Activated T-helper 2 cell treated with anti-CD3 and anti-CD28 coated beads, Interferon-gamma antibody, Interleukin-2, Interleukin-4, amounts not matched to agents 10 μg/mL and 5 μg/mL and 100 μg/mL, durations not matched to agents 14 hours and 24 hours and 36 hours (primary cell): Measurements from ENCODE around the gene CLSTN1. TPM values are rescaled to one million over a fixed set of nuclear protein-coding genes. Genes with fewer than 3 reads are reported as not detected.

Experiments
- DNase-seq: peaks from one replicate; pipeline ENCODE4 v3.0.0; 2021; ENCODE audit warnings: low spot score
- H3K27ac Mint-ChIP-seq: one replicate; pipeline ENCODE4 v1.8.0; 2021; ENCODE audit warnings: mixed read lengths
- H3K27me3 Mint-ChIP-seq: one replicate; pipeline ENCODE4 v1.8.0; 2021; ENCODE audit warnings: low read depth, mixed read lengths
- H3K36me3 Mint-ChIP-seq: one replicate; pipeline ENCODE4 v1.8.0; 2021; ENCODE audit warnings: low read depth, mixed read lengths
- H3K4me1 Mint-ChIP-seq: one replicate; pipeline ENCODE4 v1.8.0; 2021; ENCODE audit warnings: low read depth, mixed read lengths
- H3K4me3 Mint-ChIP-seq: one replicate; pipeline ENCODE4 v1.8.0; 2021; ENCODE audit warnings: low read depth, mild to moderate bottlenecking, moderate library complexity, mixed read lengths
- H3K9me3 Mint-ChIP-seq: one replicate; pipeline ENCODE4 v1.8.0; 2021; ENCODE audit warnings: mixed read lengths
- intact Hi-C: fragments of 100-400 bp; cut with micrococcal nuclease; formaldehyde crosslinking; loops from one replicate; pipeline ENCODE4 v1.15.1; 2023
- total RNA-seq: library from RNA; stranded (reverse); gene quantifications from 2 replicates; pipeline ENCODE4 v1.2.3, GENCODE V29; 2022

Gene CLSTN1
- total RNA-seq, 1 donor from 2014 or later, result 46.5 TPM

DNA sequence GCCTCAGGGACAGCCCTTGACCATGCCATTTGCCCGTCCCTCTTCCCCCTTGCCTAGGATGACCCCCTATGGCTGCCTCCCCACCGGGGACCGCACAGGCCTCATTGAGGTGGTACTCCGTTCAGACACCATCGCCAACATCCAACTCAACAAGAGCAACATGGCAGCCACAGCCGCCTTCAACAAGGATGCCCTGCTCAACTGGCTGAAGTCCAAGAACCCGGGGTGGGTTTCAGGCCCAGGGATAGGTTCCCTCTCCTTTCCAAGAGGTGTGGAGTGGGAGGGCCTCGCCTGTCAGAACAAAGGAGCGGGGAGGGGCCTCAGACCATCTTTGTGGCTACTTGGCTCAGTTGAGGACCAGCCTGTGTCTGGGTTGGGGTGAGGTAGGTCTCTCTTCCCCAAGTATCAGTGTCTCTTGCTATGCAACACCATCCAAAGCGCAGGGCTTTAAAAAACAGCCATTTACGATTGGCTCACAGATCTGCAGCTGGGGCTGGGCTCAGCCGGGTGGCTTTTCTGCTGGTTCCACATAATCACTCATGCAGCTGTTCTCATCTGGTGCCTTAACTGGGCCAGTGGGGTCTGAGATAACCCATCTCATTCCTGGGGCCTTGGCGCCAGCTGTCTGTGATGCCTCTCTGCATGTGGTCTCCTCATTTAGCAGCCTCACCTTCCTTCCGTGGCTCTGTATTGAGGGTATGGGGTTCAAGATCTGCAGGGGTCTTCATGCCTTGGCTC is 100.5 kb downstream of the CLSTN1 start:
- Mint-ChIP-seq H3K27me3 (no peaks in the 10 kb centered on the region), H3K4me1 (peaks cover 28% of the 10 kb centered on the region), H3K9me3 (peaks cover 5% of the 10 kb centered on the region), H3K4me3 (no peak overlapping the region), H3K36me3 (peaks cover 86% of the 10 kb centered on the region), H3K27ac (peak overlapping the region; percentile 50)
- no peak for DNase-seq
- intact Hi-C loops, result loop anchor here (10.0 kb wide), 1 partner anchor 142 kb away; no protein-coding TSS in a partner anchor

DNA sequence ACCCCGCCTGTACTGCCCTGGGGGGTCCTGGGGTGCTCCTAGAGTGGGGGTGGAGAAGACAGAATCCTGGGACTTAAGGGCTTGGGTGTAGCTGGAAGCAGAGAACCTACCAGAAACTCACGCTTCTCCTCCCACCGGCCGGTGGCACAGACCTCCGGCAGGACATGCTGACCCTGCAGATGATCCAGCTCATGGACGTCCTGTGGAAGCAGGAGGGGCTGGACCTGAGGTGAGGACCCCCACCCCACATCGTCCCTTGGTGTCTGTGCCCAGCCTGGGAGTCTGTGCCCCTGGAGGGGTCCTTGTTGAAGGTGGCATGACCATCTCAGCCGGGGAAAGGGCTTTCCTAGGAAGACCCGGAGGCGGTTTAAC is 101.4 kb downstream of the CLSTN1 start:
- Mint-ChIP-seq H3K9me3 (peaks cover 5% of the 10 kb centered on the region), H3K4me1 (peaks cover 30% of the 10 kb centered on the region), H3K27ac (no peak overlapping the region), H3K27me3 (no peaks in the 10 kb centered on the region), H3K4me3 (no peak overlapping the region), H3K36me3 (peaks cover 86% of the 10 kb centered on the region)
- DNase-seq, result no peak
- intact Hi-C loops, result loop anchor here (10.0 kb wide), 1 partner anchor 142 kb away; no protein-coding TSS in a partner anchor

GRCh38 chr1:9721606-9722377 is 102.0 kb downstream of the CLSTN1 start:
- intact Hi-C loops, result loop anchor here (10.0 kb wide), 1 partner anchor 143 kb away; no protein-coding TSS in a partner anchor
- Mint-ChIP-seq H3K36me3 (peaks cover 86% of the 10 kb centered on the region), H3K27ac (no peak overlapping the region), H3K4me1 (peaks cover 30% of the 10 kb centered on the region), H3K4me3 (no peak overlapping the region), H3K27me3 (no peaks in the 10 kb centered on the region), H3K9me3 (peaks cover 5% of the 10 kb centered on the region)
- DNase-seq, result peak; percentile 57

GRCh38 chr1:9720785-9721605 is 102.8 kb downstream of the CLSTN1 start:
- no peak for DNase-seq
- intact Hi-C loops, result loop anchor here (10.0 kb wide), 1 partner anchor 144 kb away; no protein-coding TSS in a partner anchor
- Mint-ChIP-seq H3K9me3 (peaks cover 5% of the 10 kb centered on the region), H3K4me3 (no peak overlapping the region), H3K36me3 (peaks cover 87% of the 10 kb centered on the region), H3K27me3 (no peaks in the 10 kb centered on the region), H3K27ac (no peak overlapping the region), H3K4me1 (peaks cover 29% of the 10 kb centered on the region)

DNA sequence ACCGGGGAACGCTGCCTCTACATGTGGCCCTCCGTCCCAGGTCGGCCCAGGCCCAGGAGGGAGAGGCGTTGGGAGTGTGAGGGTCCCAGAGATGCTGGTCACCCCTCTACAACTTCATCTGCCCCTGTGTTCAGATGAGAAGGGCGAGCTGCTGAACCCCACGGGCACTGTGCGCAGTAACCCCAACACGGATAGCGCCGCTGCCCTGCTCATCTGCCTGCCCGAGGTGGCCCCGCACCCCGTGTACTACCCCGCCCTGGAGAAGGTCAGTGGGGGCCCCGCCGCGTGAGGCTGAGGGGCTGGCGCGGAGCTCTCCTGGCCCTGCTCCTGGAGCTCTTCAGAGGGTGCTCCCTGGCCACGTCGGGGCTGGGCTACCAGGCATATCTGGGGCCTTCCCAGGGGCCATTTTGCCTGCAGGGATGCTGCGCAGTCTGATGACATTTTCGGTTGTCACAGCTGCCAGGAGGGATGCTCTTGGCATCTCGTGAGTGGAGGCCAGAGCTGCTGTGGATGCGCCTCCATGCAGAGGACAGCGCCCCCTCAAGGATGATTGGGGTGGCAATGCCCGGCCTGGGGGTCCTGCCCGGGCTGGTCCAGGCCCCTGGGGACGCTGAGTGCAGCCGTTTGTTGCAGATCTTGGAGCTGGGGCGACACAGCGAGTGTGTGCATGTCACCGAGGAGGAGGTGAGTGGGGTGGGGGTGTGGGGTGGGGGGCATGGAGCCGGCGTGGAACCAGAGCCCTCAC is 103.6 kb downstream of the CLSTN1 start:
- no peaks in the 10 kb centered on the region for H3K27me3 Mint-ChIP-seq
- intact Hi-C loops, result loop anchor here (10.0 kb wide), 1 partner anchor 145 kb away; no protein-coding TSS in a partner anchor
- peaks cover 32% of the 10 kb centered on the region for H3K4me1 Mint-ChIP-seq
- peaks cover 92% of the 10 kb centered on the region for H3K36me3 Mint-ChIP-seq
- H3K27ac Mint-ChIP-seq, result no peak overlapping the region
- no peak overlapping the region for H3K4me3 Mint-ChIP-seq
- peaks cover 5% of the 10 kb centered on the region for H3K9me3 Mint-ChIP-seq
- DNase-seq, result no peak

- H3K4me1 Mint-ChIP-seq, result peaks cover 36% of the 10 kb centered on the region
- no peak for DNase-seq
- H3K4me3 Mint-ChIP-seq, result peak overlapping the region; percentile 82
- no peaks in the 10 kb centered on the region for H3K9me3 Mint-ChIP-seq
- peak overlapping the region; percentile 87 for H3K27ac Mint-ChIP-seq
- peaks cover 85% of the 10 kb centered on the region for H3K36me3 Mint-ChIP-seq
- no peaks in the 10 kb centered on the region for H3K27me3 Mint-ChIP-seq
- intact Hi-C loops, result no loop called here
Measured at GRCh38 chr1:9718006-9718680, 105.6 kb downstream of the CLSTN1 start.

- intact Hi-C loops, result loop anchor here (1.0 to 2.0 kb wide), 3 partner anchors 11 to 88 kb away; no protein-coding TSS in a partner anchor
- DNase-seq, result peak; percentile 87
- no peaks in the 10 kb centered on the region for H3K9me3 Mint-ChIP-seq
- H3K27ac Mint-ChIP-seq, result peak overlapping the region; percentile 87
- peak overlapping the region; percentile 82 for H3K4me3 Mint-ChIP-seq
- no peaks in the 10 kb centered on the region for H3K27me3 Mint-ChIP-seq
- H3K36me3 Mint-ChIP-seq, result peaks cover 85% of the 10 kb centered on the region
- H3K4me1 Mint-ChIP-seq, result peaks cover 38% of the 10 kb centered on the region
Measured at GRCh38 chr1:9717193-9718005, 106.4 kb downstream of the CLSTN1 start.

DNA sequence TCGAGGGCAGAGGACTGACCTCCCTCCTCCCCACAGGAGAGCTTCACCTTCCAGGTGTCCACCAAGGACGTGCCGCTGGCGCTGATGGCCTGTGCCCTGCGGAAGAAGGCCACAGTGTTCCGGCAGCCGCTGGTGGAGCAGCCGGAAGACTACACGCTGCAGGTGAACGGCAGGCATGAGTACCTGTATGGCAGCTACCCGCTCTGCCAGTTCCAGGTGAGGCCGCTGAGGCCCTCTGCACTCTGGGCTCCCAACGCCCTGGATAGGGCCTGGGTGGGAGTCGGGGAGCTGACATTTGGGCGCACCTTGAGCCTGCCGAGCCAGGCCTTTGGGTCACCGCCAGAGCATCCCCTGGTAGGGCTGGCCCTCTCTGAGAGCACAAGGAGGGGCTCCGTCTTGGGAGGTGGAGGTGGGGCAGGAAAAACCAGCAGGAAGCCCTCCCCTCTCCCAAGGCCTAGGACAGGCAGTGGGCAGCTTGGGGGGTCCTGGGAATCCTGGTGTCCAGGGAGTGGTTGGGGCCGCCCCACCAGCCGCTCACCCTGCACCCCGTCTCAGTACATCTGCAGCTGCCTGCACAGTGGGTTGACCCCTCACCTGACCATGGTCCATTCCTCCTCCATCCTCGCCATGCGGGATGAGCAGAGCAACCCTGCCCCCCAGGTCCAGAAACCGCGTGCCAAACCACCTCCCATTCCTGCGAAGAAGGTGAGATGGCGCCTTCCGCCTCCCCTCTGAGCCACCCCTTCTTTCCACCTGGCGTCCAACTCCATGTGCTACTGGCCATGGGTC is 107.2 kb downstream of the CLSTN1 start:
- intact Hi-C loops, result loop anchor here (1.0 to 2.0 kb wide), 3 partner anchors 12 to 87 kb away; no protein-coding TSS in a partner anchor
- Mint-ChIP-seq H3K4me3 (peak overlapping the region; percentile 82), H3K9me3 (no peaks in the 10 kb centered on the region), H3K4me1 (peaks cover 38% of the 10 kb centered on the region), H3K27ac (peak overlapping the region; percentile 87), H3K27me3 (no peaks in the 10 kb centered on the region), H3K36me3 (peaks cover 83% of the 10 kb centered on the region)
- no peak for DNase-seq

DNA sequence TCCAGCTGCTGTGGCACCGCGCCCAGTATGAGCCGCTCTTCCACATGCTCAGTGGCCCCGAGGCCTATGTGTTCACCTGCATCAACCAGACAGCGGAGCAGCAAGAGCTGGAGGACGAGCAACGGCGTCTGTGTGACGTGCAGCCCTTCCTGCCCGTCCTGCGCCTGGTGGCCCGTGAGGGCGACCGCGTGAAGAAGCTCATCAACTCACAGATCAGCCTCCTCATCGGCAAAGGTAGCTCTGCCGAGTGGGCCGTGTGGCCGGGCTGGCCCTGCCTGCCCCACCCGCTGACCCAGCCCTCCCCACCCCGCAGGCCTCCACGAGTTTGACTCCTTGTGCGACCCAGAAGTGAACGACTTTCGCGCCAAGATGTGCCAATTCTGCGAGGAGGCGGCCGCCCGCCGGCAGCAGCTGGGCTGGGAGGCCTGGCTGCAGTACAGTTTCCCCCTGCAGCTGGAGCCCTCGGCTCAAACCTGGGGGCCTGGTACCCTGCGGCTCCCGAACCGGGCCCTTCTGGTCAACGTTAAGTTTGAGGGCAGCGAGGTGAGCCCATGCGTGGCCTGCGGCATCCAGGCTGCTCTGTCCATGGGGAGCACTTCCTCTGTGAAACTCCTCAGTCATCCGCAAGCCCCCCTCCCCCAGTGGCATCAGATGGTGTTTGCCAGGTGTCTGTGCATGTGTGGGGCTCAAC is 108.1 kb downstream of the CLSTN1 start:
- H3K4me3 Mint-ChIP-seq, result peak overlapping the region; percentile 82
- no peaks in the 10 kb centered on the region for H3K27me3 Mint-ChIP-seq
- H3K36me3 Mint-ChIP-seq, result peaks cover 83% of the 10 kb centered on the region
- no peaks in the 10 kb centered on the region for H3K9me3 Mint-ChIP-seq
- H3K4me1 Mint-ChIP-seq, result peaks cover 43% of the 10 kb centered on the region
- no peak for DNase-seq
- H3K27ac Mint-ChIP-seq, result peak overlapping the region; percentile 87
- intact Hi-C loops, result loop anchor here (2.0 kb wide), 1 partner anchor 63 kb away; no protein-coding TSS in a partner anchor

DNA sequence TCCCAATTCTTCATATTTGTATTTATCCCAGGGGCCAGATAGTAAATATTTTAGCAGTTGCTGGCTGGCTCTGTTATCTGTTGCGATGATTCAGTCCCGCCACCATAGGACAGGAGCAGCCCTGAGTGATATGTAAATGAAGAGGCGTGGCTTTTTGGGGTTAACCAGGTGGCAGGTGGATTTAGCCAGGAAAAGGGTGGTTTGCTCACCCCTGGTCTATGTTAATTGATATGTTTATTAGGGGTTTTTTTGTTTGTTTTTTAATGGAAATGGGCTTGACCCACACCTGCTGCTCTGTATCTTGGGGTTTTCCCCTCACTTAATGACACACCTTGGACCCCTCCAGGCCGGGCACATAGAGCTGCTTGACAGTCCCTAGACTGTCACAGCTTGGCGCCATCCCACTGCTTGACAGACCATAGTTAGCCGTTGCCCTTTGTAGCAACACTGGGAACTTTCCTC is 109.5 kb downstream of the CLSTN1 start:
- Mint-ChIP-seq H3K4me1 (peaks cover 44% of the 10 kb centered on the region), H3K27ac (peak overlapping the region; percentile 43)
- intact Hi-C loops, result no loop called here

More for the DNA sequence above, 109.5 kb downstream of the CLSTN1 start:
- H3K9me3 Mint-ChIP-seq, result no peaks in the 10 kb centered on the region
- H3K36me3 Mint-ChIP-seq, result peaks cover 78% of the 10 kb centered on the region
- no peaks in the 10 kb centered on the region for H3K27me3 Mint-ChIP-seq
- DNase-seq, result no peak
- no peak overlapping the region for H3K4me3 Mint-ChIP-seq
